Cardiac septum (tissue), 1 donor: ENCODE results near the gene PRSS38. TPM values are rescaled to one million over a fixed set of nuclear protein-coding genes. Genes with fewer than 3 reads are reported as not detected.
"Not testable (repeated sequence)": the region's sequence is repeated elsewhere in the genome, so short reads cannot be mapped to it uniquely, and the experiment has no call there.

Source experiments
- DNase-seq: peaks from one replicate; pipeline ENCODE4 v3.0.0-alpha.2; 2020; ENCODE audit warnings: low spot score
- intact Hi-C: fragments of 100-400 bp; cut with DNase I; formaldehyde crosslinking; loops from one replicate; pipeline ENCODE4 v1.14.0; 2022
- total RNA-seq: library from RNA; stranded (reverse); fragmentation: NEBNext Ultra II Directional; extraction: Animal tissue kit (Norgen Biotek cat#: 25700); gene quantifications from one replicate; pipeline ENCODE4 v1.2.1, GENCODE V29; 2021
- donor health status: DM: no; HTN: no; CAD: no.

Gene PRSS38
- total RNA-seq, 1 donor from 2014 or later = not detected

DNA sequence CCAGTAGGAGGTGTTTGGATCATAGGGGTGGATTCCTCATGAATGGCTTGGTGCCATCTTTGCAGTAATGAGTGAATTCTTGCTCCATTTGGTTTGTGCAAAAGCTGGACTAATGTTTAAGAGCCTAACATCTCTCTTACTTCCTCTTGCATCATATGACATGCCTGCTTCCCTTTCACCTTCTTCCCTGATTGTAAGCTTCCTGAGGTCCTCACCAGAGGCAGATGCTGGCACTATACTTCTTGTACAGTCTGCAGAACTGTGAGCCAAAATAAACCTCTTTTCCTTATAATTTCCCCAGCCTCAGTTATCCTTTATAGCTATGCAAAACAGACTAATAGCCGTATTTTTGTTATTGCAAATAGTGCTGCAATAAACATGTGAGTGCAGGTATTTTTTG, 8.1 kb downstream of the PRSS38 start:
- intact Hi-C loops = no loop called here
- DNase-seq = no peak

DNA sequence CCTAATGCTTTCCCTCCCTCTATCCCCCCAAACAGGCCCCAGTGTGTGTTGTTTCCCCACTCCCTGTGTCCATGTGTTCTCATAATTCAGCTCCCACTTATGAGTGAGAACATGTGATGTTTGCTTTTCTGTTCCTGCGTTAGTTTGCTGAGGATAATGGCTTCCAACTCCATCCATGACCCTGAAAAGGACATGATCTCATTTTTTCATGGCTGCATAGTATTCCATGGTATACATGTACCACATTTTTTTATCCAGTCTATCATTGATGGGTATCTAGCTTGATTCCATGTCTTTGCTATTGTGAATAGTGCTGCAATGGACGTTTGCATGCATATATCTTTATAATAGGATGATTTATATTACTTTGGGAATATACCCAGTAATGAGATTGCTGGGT, 8.7 kb downstream of the PRSS38 start:
- DNase-seq = no peak
- intact Hi-C loops = no loop called here

DNA sequence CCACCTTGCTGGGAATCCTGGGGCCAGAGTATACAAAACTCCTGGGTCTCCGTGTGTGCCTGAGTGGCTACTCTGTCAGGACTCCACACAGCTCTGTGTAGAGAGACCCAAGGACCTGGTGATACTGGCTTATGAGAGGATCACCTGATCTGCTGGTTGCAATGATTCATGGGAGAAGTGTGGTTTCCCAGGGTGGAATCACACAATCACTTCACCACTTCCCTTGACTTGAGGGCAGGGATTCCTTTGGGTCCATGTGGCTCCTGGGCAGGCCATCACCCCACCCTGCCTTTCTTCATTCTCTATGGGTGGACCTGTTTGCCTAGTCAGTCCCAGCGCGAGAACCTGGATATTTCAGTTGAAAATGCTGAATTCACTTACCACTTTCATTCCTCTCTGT, 13.3 kb downstream of the PRSS38 start:
- intact Hi-C loops = no loop called here
- DNase-seq = no peak

DNA sequence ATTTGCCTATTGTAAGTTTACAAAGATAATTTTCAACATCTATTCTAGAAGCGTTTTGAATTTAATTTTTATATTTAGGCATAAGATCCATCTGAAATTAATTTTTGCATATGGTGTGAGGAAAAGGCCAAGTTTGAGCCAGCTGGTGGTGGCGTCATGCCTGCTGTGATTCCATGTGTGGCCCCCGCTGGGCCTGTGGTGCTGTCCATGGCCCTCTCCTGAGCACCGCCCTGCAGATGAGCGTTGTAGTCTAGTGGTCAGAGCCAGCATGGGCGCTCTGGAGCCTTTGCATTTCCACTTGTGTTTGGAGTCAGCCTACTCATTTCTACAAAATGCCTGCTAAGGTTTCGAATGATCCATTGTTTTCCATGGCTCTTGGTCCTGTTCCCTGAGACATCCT, 22.7 kb downstream of the PRSS38 start:
- no peak for DNase-seq
- intact Hi-C loops = no loop called here

DNA sequence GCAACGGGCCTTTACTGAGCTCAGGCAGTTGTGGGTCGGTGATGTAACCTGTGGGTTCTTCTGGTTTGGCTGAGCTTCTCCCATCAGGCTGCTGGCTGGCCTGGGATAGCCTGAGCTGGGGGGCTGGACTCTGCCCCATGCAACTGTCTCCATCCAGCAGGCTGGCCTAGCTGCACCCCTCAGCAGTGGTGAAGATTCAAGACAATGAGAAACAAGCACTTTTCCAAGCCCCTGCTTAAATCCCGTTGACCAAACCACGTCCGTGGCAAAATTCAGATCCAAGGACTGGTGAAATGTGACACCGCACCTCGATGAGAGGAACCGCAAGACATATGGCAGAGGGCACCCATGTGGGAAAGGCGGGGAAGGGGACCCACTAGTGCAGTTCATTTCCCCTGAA, 25.6 kb downstream of the PRSS38 start:
- intact Hi-C loops = no loop called here
- DNase-seq = no peak

DNA sequence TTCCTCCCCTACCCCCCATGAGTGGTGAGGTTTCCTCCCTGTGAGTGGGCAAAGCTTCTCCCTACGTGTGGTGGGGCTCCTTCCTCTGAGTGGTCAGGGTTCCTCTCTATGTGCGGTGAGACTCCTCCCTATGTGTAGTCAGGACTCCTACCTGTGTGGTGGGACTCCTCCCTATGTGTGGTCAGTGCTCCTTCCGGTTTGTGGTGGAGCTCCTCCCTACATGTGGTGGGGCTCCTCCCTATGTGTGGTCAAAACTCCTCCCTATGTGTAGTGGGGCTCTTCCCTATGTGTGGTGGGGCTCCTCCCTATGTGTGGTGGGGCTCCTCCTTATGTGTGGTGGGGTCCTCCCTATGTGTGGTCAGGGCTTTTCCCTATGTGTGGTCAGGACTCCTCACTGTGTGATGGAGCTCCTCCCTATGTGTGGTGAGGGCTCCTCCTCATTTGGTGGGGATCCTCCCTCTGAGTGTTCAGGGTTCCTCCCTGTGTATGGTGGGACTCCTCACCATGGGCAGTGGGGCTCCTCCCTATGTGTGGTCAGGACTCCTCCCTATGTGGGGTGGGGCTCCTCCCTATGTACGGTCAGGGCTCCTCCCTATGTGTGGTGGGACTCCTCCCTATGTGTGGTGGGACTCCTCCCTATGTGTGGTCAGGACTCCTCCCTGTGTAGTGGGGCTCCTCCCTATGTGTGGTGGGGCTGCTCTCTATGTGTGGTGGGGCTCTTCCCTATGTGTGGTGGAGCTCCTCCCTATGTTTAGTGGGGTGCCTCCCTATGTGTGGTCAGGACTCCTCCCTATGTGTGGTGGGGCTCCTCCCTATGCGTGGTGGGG, 29.1 kb downstream of the PRSS38 start:
- intact Hi-C loops = no loop called here
- DNase-seq = no peak

DNA sequence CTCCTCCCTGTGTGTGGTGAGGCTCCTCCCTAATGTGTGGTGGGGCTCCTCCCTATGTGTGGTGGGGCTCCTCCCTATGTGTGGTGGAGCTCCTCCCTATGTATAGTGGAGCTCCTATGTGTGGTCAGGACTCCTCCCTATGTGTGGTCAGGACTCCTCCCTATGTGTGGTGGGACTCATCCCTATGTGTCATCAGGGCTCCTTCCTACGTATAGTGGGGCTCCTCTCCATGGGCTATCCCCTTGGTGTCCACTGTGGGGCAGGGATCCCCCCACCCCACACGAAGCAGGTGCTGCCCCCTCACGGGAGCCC, 29.6 kb downstream of the PRSS38 start:
- DNase-seq = no peak
- intact Hi-C loops = no loop called here

DNA sequence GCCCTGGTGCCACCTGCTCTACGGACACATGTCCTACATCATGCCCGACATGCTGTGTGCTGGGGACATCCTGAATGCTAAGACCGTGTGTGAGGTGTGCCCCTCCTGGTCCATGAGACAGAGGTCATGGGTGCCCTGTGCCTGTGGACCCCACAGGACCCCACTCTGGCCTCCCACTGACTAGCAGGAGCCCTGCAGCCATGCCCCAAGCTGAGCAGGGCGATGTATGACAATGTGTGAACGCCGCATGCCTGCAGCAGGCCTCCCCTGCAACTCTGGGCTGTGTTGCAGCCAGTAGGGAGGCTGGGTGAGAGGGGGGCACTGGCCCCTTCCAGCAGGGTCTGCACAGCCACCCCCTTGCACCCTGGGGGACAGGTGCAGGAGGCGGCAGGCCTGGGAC, 30.0 kb downstream of the PRSS38 start:
- intact Hi-C loops = no loop called here
- DNase-seq = no peak

DNA sequence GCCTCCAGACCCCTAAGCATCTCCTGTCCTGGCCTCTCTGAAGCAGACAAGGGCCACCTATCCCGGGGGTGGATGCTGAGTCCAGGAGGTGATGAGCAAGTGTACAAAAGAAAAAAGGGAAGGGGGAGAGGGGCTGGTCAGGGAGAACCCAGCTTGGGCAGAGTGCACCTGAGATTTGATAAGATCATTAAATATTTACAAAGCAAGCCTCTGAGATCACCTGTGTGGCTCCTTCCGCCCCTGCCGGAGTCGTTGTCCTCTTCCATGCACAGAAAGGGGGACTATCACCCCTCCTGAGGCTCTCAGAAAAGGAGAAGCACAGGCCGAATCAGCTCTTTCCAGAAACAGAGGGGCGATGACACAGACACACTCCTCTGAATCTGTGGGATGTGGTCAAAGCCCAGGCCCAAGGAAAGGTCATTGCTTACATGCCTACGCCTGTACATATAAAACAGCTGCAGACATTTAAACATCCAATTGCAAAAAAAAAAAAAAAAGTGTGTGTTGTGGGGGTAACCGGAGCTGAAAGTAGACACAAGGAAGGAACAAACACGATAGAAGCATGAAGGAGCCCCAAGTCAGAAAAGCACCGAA, 30.9 kb downstream of the PRSS38 start:
- intact Hi-C loops = no loop called here
- no peak for DNase-seq

DNA sequence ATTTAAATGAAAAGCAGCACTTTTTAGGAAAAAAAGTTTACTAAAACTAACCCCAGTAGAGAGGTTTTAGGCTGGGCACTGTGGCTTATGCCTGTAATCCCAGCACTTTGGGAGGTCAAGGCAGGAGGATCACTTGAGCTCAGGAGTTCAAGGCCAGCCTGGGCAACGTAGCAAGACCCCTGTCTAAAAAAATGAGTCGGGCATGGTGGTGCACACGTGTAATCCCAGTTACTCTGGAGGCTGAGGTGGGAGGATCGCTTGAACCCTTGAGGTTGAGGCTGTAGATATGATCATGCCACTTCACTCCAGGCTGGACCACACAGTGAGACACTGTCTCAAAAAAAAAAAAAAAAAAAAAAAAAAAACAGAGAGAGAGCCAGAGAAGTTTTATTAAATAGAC, 31.6 kb downstream of the PRSS38 start:
- intact Hi-C loops, DNase-seq: not testable (repeated sequence)

DNA sequence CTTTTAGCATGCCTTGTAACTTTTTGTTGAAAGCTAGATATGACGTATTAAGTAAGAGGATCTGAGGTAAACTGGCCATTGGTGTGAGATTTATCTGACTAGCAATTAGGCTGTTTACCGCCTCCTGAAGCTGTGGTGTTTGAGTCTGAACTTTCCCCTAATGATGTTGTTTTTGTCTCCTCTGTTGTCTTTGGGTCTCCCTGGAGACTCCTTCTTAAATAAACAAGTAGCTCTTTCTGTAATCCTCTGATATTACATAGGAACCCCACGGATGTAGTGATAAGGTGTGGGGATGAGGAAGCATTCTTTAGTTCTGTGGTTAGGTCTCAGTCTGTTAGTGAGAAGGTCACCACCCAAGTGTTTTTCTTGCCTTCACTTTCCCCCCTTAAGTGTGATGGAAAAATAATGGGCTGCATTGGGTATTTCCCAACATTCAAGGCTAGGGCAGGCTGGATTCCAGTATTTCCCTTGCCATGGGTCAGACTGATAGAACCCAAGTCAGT, 33.0 kb downstream of the PRSS38 start:
- DNase-seq = no peak
- intact Hi-C loops = no loop called here

DNA sequence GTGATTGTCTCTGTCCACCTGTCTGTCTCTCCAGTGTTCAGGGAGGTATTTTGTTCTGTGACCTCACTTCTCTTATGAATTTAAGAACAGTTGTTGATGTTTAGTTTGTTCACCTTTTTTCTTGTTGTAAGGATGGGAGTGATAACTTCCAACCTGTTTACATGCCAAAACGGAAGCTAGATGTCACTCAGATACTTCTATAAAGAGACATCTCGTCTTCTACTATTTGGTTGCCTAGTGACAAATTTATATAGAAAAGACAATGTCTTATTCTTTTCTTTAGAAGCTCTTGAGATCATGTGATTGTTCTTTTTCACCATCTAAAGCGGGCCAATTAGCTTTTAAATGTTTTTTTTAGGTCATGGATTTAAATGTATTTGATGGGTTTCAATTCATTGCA, 33.8 kb downstream of the PRSS38 start:
- intact Hi-C loops = no loop called here

DNA sequence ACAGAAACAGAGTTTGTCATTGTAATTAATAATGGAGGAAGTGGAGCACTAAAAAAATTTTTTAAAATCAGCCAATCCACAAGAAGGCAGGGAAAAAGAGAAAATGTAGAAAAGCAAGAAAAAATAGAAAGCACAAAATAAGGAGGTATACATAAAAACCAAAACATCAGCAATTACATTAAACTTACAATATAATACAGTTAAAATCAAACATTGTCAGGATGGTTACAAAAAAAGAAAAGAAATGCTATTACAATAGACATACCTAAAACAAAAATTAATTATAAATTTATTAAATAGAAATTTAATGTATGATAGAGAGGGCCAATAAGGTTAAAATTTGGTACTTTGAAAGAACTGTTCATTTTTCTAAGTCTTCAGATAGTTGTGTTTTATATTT, 38.7 kb downstream of the PRSS38 start:
- no peak for DNase-seq
- intact Hi-C loops = no loop called here

More for the DNA sequence above, 33.8 kb downstream of the PRSS38 start:
- no peak for DNase-seq

DNA sequence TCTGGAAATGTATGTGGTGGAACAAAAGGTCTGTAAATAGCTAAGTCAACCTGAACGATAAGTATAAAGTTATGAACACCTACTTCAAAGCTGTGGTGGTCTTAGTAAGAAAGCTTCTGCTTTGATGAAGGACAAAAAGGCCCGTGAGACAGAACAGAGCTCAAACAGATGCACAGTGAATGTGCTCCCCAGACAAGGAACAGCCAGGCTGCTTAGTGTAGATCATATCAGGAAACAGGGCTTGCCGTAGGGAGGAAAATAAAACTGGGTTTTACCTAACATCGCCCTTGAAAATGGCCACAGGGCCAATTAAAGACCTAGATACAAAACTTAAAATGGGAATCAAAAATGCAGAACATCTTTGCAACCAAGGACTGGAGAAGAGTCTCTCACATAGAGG, 40.2 kb downstream of the PRSS38 start:
- DNase-seq = no peak

DNA sequence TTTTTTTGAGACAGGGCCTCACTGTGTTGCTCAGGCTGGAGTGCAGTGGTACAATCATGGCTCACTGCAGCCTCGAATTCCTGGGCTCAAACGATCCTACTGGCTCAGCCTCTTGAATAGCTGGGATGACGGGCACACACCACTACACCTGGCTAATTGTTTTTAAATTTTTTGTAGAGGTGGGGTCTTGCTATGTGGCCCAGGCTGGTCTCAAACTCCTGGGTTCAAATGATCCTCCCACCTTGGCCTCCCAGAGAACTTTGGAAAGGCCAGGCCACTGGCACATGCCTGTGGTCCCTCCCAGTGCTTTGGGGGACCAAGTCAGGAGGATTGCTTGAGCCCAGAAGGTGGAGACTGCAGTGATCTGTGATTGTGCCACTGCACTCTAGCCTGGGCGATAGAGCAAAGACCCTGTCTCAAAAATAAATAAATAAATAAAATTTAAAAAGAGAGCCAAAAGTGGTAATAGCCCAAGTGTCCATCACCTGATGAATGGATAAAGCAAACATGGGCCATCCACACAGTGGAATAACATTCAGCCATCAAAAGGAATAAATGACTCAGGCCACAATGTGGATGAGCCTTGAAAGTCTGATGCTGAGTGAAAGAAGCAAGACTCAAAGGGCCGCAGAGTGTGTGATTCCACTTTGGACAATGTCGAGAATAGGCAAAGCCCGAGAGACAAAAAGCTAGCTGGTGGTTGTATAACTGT, 40.8 kb downstream of the PRSS38 start:
- no peak for DNase-seq
- intact Hi-C loops = no loop called here

More for the DNA sequence above, 40.2 kb downstream of the PRSS38 start:
- intact Hi-C loops = no loop called here

DNA sequence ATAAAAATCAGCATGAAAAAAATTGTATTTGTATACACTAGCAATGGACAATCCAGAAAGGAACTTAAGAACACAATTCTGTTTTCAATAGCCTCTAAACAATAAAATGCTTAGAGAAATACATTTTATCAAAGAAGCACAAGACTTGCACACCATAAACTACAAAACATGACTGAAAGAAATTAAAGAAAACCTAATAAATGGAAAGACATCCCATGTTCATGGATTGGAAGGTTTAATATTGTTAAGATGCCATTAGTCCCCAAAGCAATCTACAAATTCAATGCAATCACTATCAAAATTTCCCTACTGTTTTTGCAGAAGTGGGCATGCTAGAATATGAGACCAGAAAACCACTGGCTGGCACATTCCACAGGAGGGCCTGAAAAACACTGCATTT, 49.4 kb downstream of the PRSS38 start:
- intact Hi-C loops = no loop called here

DNA sequence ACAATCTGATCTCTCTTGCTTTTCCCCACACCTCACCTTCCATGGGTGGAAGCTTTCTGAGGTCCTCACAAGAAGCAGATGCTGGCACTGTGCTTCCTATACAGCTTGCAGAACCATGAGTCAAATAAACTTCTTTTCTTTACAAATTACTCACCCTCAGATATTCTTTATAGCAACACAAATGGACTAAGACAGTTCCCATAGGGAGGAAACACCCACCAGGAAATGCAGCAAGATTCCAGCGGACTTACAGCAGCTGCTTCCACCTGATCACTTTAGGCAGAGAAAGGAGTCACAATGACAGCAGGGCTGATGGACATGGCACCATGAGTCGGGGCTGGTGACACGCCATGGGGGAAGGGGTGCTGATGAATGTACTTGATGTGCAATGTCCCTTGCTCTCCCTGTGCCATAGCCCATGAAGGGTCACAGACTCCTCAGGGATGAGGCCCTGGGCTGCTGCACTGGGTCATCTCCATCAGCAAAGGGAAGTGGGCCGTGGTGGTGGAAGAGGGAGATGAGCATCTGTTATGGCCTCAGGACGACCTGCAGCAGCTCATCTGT, 53.9 kb downstream of the PRSS38 start:
- intact Hi-C loops = no loop called here
- DNase-seq = no peak

More for the DNA sequence above, 49.4 kb downstream of the PRSS38 start:
- no peak for DNase-seq

DNA sequence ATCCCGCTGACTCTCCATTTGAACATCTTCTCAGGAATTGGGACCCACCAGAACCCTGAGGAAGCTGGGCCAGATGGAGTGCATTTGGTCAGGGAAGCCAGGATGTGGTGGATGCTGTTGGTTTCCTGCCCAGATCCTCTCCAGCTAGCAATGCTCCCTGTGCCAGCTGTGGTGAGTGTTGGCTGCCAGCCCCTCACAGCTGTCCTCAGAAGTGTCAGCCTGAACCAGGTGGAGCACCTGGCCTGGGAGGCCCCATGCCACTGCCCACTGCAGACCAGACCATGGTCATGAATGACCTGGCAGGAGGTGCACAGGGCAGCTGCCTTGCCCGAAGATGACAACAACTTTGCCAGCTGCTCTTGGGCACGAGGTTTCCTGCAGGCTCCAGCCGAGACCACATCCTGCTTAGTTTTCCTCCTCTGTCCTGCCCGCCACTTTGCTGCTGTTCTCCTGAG, 54.4 kb downstream of the PRSS38 start:
- intact Hi-C loops = no loop called here
- no peak for DNase-seq

DNA sequence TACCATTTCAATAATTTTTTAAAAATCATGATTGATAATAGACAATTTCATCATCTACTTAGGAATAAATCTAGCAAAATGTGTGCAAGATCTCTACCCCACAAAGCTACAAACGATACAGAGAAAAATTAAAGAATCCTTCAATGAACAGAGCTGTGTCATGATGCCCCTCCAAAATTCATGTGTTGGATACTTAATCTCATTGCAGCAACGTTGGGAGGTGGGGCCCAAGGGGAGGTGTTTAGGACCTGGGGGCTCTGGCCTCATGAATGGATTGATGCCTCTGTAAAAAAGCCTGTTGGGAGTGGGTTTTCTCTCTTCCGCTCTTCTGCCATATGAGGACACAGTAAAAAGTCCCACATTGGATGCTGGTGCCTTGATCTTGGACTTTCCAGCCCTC, 54.9 kb downstream of the PRSS38 start:
- intact Hi-C loops = no loop called here
- no peak for DNase-seq

DNA sequence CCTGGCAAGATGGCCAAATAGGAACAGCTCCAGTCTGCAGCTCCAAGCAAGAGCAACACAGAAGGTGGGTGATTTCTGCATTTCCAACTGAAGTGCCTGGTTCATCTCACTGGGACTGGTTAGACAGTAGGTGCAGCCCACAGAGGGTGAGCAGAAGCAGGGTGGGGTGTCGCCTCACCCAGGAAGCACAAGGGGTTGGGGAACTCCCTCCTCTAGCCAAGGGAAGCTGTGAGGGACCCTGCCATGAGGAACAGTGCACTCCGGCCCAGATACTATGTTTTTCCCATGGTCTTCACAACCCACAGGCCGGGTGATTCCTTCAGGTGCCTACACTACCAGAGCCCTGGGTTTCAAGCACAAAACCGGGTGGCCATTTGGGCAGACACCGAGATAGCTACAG, 56.4 kb downstream of the PRSS38 start:
- DNase-seq, intact Hi-C loops: not testable (repeated sequence)
